GM12801 (cell line): ENCODE measurements around the gene ARSI.

Experiments used
- TF ChIP-seq, protein P1 (sequence below): IDR thresholded peaks from one replicate; pipeline ENCODE4 v1.5.1; 2011; ENCODE audit warnings: control low read depth; ENCODE audit not compliant: insufficient read length; ENCODE audit errors: extremely low read depth

The ARSI gene

DNA sequence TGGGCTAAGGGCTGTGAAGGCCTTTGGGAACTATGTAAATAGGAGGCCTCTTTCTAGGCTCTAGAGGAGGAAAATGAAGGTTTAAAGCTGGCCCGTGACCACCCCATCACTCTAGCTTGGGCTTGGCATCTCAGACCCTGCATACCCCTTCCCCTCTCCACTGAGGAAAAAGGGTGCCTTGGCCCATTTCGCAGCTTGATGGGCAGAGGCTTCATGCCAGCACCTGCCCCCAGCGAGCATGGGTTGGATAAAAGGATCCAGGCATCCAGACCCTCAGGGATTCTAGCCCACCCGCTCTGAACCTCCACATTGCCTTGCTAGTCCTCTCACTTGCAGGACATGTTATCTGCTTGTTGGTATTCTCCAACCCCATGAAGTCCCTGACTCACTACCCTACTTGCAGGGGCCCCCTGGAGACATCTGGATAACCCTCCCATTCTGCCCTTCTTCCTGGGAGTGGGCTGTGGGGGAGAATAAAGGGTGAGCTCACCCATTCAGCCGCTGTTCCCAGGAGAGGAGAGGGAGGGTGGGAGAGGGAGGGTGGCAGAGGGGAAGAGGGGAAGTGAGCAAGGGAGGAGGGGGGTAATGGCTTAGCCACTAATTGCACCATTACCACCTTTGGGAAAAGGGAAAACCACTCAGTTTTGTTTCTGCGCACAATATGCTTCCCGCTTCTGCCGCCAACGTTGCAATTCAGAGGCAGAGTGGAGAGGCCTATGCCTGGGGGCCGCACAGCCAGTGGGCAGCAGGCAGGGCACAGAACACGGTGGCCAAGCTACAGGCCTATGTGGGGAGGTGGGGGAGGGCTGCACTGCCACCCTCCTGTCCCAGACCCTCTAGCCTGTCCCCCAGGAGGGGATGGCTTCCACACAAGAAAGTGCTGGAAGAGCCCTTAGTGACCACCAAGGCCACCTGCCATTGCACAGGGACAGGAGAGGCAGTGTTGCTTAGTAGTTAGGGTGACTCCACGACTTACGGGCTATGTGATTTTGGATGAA is 11.0 kb downstream of the ARSI start:
- TF ChIP-seq, protein P1, sequence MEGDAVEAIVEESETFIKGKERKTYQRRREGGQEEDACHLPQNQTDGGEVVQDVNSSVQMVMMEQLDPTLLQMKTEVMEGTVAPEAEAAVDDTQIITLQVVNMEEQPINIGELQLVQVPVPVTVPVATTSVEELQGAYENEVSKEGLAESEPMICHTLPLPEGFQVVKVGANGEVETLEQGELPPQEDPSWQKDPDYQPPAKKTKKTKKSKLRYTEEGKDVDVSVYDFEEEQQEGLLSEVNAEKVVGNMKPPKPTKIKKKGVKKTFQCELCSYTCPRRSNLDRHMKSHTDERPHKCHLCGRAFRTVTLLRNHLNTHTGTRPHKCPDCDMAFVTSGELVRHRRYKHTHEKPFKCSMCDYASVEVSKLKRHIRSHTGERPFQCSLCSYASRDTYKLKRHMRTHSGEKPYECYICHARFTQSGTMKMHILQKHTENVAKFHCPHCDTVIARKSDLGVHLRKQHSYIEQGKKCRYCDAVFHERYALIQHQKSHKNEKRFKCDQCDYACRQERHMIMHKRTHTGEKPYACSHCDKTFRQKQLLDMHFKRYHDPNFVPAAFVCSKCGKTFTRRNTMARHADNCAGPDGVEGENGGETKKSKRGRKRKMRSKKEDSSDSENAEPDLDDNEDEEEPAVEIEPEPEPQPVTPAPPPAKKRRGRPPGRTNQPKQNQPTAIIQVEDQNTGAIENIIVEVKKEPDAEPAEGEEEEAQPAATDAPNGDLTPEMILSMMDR: no peak

DNA sequence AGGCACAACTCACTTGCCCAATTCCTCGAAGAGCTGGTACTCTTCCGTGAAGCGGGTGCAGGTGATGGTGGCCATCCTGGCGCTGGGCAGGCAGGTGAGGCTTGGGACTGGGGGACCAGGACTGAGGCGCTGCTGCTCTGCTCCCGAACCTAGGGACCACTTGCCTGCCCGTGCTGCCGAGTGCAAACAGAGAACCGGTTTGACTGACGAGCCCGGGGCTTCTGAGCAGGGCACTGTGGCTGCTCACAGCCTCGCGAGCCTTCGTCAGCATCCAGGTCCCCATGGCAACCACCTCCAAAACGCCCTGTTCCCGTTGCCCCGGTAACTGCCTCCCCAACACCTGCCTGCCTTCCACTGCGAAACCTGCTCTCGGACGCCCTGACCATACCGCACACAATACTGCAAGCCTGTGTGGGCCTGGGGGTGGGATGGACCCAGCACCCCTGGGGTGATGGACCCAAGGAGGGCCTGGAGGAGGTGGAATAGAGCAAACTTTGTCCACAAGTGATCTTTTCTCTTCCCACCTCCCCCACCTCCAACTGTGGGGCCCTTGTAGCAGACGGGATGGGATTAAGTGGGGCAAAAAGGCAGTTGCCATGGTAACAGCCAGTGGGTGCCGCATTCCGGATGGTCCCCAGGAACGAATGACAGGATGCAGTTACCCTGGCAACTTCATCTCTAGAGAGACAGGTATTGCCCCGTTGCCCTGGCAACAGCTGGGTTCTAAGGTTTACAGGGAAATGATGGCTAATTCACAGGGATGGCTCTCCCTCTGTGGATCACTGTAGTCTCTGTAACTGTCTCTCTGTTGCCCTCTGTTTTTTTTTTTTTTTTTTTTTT is 12.9 kb downstream of the ARSI start, which contains the start of gene CAMK2A:
TSS of gene CAMK2A (minus strand) at position 223 of the 840 bp plus-strand sequence. CDS start at position 75, 148 bp downstream.
- TF ChIP-seq, protein P1: no peak

DNA sequence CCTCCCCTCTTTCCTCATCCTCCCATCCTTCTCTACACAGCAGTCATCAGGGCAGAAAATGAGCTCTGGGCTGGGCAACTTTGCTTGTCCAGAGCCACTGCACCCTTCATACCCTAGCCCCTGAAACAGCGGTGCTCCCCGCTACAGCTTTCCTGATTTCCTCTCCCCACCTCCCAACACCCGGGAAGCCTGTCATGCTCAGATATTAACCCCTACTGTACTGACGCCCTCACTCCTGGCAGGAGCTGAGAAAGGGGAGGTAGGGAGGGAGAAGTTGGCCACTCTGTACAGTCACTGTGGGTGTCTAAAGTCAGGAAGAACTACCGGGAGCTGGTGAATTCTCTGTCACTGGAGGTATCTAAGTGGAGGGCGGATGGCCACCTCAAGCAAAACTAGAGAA is 13.9 kb downstream of the ARSI start:
- TF ChIP-seq, protein P1: no peak

DNA sequence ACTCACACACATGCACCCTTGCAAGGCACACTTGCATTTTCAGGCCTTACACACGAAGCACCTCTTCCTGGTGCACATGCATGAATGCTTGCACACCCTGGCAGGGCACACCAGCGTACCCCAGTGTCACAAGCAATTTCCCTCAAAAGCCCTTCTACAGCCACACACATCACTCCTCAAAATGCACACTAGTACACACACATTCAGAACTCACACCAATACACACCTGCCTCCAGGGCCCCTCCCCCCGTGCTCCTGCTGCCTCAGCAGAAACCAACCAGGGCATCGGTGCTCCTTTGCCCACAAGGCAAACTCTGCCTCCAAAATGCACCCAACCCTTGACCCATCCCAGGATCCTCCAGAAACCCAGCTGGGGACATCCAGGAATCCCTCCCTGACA is 14.3 kb downstream of the ARSI start:
- TF ChIP-seq, protein P1: no peak

DNA sequence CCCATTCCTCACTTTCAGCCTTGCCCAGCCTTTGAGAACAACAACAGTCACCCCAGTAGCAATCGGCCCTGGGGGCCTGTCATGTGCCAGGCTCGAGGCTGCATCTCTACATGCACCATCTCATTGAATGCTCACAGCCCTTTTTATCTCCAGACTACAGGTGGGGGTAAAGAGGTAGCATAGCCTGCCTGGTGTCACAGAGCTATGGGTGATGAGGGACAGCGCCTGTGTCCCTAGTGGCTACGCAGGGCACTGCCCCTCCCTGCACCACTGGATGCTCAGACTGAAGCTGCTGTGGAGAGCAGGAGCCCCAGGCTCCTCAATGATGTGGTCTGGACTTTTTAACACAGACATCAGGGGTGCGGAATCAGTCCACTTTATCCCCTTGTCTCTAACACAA is 15.9 kb downstream of the ARSI start:
- TF ChIP-seq, protein P1: no peak

DNA sequence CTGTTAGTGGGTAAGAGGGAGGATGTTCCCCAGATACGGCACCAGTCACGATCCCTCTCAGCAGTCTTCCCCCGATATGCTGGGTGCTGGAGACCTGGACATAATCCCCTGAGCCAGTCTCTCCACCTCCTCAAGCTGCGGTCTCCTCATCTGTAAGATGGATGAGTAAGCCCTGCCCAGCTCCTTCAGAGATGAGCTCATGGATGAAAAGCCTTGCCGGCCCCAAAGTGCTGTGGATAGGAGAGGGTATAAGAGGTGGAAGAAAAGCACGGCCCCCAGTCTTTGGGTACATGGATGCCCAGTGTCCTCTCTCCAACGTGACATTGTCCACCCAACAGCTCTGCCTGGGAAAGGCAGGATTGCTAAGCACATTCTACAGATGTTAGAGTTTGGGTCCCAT is 17.6 kb downstream of the ARSI start:
- TF ChIP-seq, protein P1: no peak

DNA sequence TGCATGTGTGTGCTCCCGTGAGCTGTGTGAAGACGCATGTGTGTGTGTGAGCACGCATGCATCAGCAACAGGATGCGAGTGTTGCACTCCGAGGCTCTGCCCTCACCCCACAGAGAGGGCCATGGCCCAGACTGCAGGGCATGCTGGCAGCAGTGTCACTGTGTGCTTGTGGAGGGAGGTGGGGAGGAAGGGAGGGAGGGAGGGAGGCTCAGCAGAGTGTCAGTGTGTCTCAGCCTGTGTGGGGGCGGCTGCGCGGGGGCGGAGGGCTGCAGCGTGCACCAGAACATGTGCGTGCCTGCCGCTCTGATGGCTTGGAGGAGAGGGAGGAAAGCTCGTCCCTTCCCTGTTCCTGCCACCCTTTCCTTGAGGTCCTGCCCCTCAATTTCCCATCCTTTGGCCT is 18.4 kb downstream of the ARSI start:
- TF ChIP-seq, protein P1: no peak
